DOHH2 (cell line): Measurements from ENCODE around the gene PRKCE.

Experiments
- H3F3A ChIP-seq: fragments of 200-600 bp; sonication (generic), shearing (Covaris generic); 2 replicates; pipeline ENCODE4 v1.6.0; 2016; ENCODE audit warnings: antibody characterized with exemption, mild to moderate bottlenecking; ENCODE audit not compliant: control insufficient read depth, insufficient read depth
- H3K27ac ChIP-seq: fragments of 200-600 bp; sonication (generic); 2 replicates; pipeline ENCODE4 v1.5.1; 2014; ENCODE audit warnings: low read depth, mild to moderate bottlenecking, low read length, moderate library complexity
- H3K27me3 ChIP-seq: fragments of 200-600 bp; sonication (generic); 2 replicates; pipeline ENCODE4 v1.6.1; 2014; ENCODE audit warnings: mild to moderate bottlenecking, low read length, mixed read lengths; ENCODE audit not compliant: control insufficient read depth
- H3K36me3 ChIP-seq: fragments of 200-600 bp; sonication (generic); 2 replicates; pipeline ENCODE4 v1.6.1; 2014; ENCODE audit warnings: mild to moderate bottlenecking, low read length, moderate library complexity, mixed read lengths; ENCODE audit not compliant: control insufficient read depth
- H3K4me1 ChIP-seq: fragments of 200-600 bp; sonication (generic); 2 replicates; pipeline ENCODE4 v1.6.1; 2014; ENCODE audit warnings: mild to moderate bottlenecking, low read length, mixed read lengths; ENCODE audit not compliant: control insufficient read depth
- H3K4me2 ChIP-seq: fragments of 200-600 bp; sonication (generic); 2 replicates; pipeline ENCODE4 v1.6.0; 2014; ENCODE audit warnings: mild to moderate bottlenecking, low read length, moderate library complexity
- H3K4me3 ChIP-seq: fragments of 200-600 bp; sonication (generic); 2 replicates; pipeline ENCODE4 v1.5.1; 2014; ENCODE audit warnings: mild to moderate bottlenecking, low read length, mixed read lengths
- H3K79me2 ChIP-seq: fragments of 200-600 bp; sonication (generic); 2 replicates; pipeline ENCODE4 v1.6.1; 2014; ENCODE audit warnings: mild to moderate bottlenecking, low read length, mixed read lengths; ENCODE audit not compliant: control insufficient read depth
- H3K9me2 ChIP-seq: fragments of 200-600 bp; sonication (generic); replicated peaks from 2 replicates; pipeline ENCODE4 v1.6.1; 2014; ENCODE audit warnings: mild to moderate bottlenecking, low read length, mixed read lengths; ENCODE audit not compliant: control insufficient read depth
- H3K9me3 ChIP-seq: fragments of 200-600 bp; sonication (generic); 2 replicates; pipeline ENCODE4 v1.6.1; 2014; ENCODE audit warnings: antibody characterized with exemption, low read length, mixed read lengths; ENCODE audit not compliant: control insufficient read depth, insufficient read depth
- H4K20me1 ChIP-seq: fragments of 200-600 bp; sonication (generic); 2 replicates; pipeline ENCODE4 v1.6.0; 2014; ENCODE audit warnings: low read depth, mild to moderate bottlenecking, antibody characterized with exemption, low read length, moderate library complexity; ENCODE audit not compliant: control insufficient read depth, insufficient read depth
- EZH2phosphoT487 ChIP-seq: fragments of 200-600 bp; sonication (generic); IDR thresholded peaks from 2 replicates; pipeline ENCODE4 v1.6.1; 2017; ENCODE audit warnings: borderline replicate concordance, mild to moderate bottlenecking, antibody characterized with exemption, low read length, moderate library complexity, mixed read lengths
- TF ChIP-seq, protein P1 (sequence below): fragments of 200-600 bp; sonication (generic); IDR thresholded peaks from one replicate; pipeline ENCODE4 v1.5.1; 2014; ENCODE audit warnings: antibody characterized with exemption, mild to moderate bottlenecking, low read depth, low read length; ENCODE audit not compliant: poor library complexity, severe bottlenecking

The PRKCE gene

DNA sequence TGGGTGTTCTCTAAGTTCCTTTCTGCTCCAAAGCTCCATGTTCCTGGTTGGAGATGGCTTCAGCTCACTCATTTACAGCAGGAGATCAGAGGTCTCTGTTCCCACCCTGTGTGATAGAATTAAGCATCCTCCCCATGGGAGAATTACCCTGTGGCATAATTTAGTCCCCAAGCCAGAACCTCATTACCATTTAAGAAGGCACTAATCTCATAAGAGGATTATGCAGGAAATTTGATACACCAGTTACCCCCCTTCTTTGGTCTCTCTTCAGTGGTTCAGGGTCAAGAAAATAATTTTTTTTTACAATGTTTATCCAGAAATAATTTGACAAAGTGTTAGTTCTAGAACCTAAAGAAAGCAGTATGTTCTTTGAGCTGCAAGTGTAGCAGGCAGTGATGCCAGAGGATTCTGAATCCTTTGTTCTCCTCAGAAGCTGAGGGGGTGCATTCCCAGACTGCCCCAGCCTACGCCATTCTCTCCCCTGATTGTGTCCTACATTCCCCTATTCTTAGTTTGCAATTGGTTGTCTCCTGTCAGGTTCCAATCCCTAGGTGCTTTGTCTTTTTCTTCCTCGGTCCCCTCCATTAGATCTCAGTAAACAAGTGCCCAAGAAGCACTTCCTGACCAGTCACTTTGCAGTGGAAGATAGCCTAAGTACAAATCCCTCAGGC lies 163.6 kb downstream of the PRKCE start:
- no peak overlapping the region for H3K27ac ChIP-seq
- H4K20me1 ChIP-seq: no peaks in the 10 kb centered on the region
- no peaks in the 10 kb centered on the region for H3K9me3 ChIP-seq
- no peaks in the 10 kb centered on the region for H3F3A ChIP-seq
- H3K36me3 ChIP-seq: no peaks in the 10 kb centered on the region
- TF ChIP-seq, protein P1, sequence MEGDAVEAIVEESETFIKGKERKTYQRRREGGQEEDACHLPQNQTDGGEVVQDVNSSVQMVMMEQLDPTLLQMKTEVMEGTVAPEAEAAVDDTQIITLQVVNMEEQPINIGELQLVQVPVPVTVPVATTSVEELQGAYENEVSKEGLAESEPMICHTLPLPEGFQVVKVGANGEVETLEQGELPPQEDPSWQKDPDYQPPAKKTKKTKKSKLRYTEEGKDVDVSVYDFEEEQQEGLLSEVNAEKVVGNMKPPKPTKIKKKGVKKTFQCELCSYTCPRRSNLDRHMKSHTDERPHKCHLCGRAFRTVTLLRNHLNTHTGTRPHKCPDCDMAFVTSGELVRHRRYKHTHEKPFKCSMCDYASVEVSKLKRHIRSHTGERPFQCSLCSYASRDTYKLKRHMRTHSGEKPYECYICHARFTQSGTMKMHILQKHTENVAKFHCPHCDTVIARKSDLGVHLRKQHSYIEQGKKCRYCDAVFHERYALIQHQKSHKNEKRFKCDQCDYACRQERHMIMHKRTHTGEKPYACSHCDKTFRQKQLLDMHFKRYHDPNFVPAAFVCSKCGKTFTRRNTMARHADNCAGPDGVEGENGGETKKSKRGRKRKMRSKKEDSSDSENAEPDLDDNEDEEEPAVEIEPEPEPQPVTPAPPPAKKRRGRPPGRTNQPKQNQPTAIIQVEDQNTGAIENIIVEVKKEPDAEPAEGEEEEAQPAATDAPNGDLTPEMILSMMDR: no peak
- no peak for TF ChIP-seq EZH2phosphoT487
- no peaks in the 10 kb centered on the region for H3K4me1 ChIP-seq
- no peak overlapping the region for H3K4me3 ChIP-seq
- H3K79me2 ChIP-seq: no peaks in the 10 kb centered on the region
- H3K9me2 ChIP-seq: no peaks in the 10 kb centered on the region
- H3K4me2 ChIP-seq: no peak overlapping the region
- no peaks in the 10 kb centered on the region for H3K27me3 ChIP-seq

DNA sequence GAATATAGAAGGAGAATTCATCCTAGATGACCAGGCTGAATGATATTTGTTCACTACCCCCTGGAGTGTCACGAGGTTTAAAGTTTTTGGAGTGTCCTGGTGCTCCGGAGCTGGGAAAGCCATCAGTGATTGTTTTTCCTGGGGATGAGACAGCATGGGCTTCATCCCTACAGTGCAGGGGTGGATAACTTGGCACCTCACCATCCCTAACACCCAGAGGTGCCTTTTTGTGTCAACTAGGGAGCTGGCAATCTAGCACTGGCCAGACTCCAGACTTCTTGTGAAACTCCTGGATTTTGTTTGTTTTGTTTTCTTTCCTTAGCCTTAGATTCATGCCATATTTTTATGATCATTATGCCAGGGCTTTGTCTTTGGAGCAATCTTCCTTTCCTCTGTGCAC lies 164.8 kb downstream of the PRKCE start:
- H3K4me1 ChIP-seq: no peaks in the 10 kb centered on the region
- no peaks in the 10 kb centered on the region for H3K36me3 ChIP-seq
- H3K27ac ChIP-seq: no peak overlapping the region
- no peak overlapping the region for H3K4me3 ChIP-seq
- H4K20me1 ChIP-seq: no peaks in the 10 kb centered on the region
- H3K27me3 ChIP-seq: no peaks in the 10 kb centered on the region
- H3K9me2 ChIP-seq: no peaks in the 10 kb centered on the region
- H3K79me2 ChIP-seq: no peaks in the 10 kb centered on the region
- no peaks in the 10 kb centered on the region for H3K9me3 ChIP-seq
- no peak for TF ChIP-seq EZH2phosphoT487
- TF ChIP-seq, protein P1: no peak
- no peak overlapping the region for H3K4me2 ChIP-seq
- no peaks in the 10 kb centered on the region for H3F3A ChIP-seq

DNA sequence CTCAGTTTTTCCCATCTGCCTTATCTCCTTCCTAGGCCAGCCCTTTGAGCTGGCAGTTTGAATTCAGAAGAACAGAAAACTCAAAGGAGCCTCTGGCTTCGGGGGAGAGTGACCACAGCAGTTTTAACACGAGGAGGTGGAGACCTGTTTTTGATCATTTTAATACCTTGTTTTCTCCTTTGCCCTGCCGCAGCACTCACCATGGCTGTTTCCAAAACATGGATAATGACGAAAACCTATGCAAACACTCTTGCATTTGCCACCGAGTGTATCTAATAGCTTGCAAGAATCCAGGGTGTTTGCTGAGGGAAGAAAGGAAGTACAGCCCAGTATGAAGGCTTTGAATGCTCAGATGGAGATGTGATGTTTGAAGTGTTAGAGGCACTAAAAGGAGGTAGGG lies 167.1 kb downstream of the PRKCE start:
- Histone ChIP-seq H3K4me1 (no peaks in the 10 kb centered on the region), H3K36me3 (no peaks in the 10 kb centered on the region), H4K20me1 (no peaks in the 10 kb centered on the region), H3K9me2 (no peaks in the 10 kb centered on the region), H3K27ac (no peak overlapping the region), H3K4me3 (no peak overlapping the region), H3K4me2 (no peak overlapping the region), H3K9me3 (no peaks in the 10 kb centered on the region), H3K27me3 (no peaks in the 10 kb centered on the region), H3K79me2 (no peaks in the 10 kb centered on the region), H3F3A (no peaks in the 10 kb centered on the region)
- TF ChIP-seq, protein P1: no peak
- no peak for TF ChIP-seq EZH2phosphoT487
